Measurements from ENCODE around the gene UNC93A. TPM values are rescaled to one million over a fixed set of nuclear protein-coding genes. Genes with fewer than 3 reads are reported as not detected.
"Not testable (repeated sequence)": the region's sequence is repeated elsewhere in the genome, so short reads cannot be mapped to it uniquely, and the experiment has no call there.

The UNC93A gene
- polyA plus RNA-seq, 1 donor from 2014 or later: not detected

- no peaks in the 10 kb centered on the region for H3K36me3 ChIP-seq (ENCODE audit: insufficient read depth, low read length)
- peaks cover 4% of the 10 kb centered on the region for H3F3A ChIP-seq (ENCODE audit: insufficient read depth, low read length, poor library complexity, severe bottlenecking)
- H3K4me2 ChIP-seq (ENCODE audit: low read length): no peak overlapping the region
- H3K27ac ChIP-seq (ENCODE audit: low read length): no peak overlapping the region
- H3K9me3 ChIP-seq (ENCODE audit: low read length): no peaks in the 10 kb centered on the region
- H4K20me1 ChIP-seq (ENCODE audit: insufficient read depth): no peaks in the 10 kb centered on the region
- no peak overlapping the region for H3K9ac ChIP-seq (ENCODE audit: low read length)
- TF ChIP-seq SMC3 (conservative IDR thresholded peaks at IDR 0.05; ENCODE audit: poor library complexity): no peak
- TF ChIP-seq, protein P1, sequence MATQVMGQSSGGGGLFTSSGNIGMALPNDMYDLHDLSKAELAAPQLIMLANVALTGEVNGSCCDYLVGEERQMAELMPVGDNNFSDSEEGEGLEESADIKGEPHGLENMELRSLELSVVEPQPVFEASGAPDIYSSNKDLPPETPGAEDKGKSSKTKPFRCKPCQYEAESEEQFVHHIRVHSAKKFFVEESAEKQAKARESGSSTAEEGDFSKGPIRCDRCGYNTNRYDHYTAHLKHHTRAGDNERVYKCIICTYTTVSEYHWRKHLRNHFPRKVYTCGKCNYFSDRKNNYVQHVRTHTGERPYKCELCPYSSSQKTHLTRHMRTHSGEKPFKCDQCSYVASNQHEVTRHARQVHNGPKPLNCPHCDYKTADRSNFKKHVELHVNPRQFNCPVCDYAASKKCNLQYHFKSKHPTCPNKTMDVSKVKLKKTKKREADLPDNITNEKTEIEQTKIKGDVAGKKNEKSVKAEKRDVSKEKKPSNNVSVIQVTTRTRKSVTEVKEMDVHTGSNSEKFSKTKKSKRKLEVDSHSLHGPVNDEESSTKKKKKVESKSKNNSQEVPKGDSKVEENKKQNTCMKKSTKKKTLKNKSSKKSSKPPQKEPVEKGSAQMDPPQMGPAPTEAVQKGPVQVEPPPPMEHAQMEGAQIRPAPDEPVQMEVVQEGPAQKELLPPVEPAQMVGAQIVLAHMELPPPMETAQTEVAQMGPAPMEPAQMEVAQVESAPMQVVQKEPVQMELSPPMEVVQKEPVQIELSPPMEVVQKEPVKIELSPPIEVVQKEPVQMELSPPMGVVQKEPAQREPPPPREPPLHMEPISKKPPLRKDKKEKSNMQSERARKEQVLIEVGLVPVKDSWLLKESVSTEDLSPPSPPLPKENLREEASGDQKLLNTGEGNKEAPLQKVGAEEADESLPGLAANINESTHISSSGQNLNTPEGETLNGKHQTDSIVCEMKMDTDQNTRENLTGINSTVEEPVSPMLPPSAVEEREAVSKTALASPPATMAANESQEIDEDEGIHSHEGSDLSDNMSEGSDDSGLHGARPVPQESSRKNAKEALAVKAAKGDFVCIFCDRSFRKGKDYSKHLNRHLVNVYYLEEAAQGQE (IDR thresholded peaks at IDR 0.05; ENCODE audit: borderline replicate concordance): no peak
- H3K27me3 ChIP-seq (ENCODE audit: insufficient read depth, low read depth, low read length): no peaks in the 10 kb centered on the region
- H2AFZ ChIP-seq (ENCODE audit: low read depth, low read length): no peak overlapping the region
- H3K4me3 ChIP-seq (ENCODE audit: low read length): no peak overlapping the region
- H3K9me2 ChIP-seq (ENCODE audit: insufficient read depth, low read length): no peaks in the 10 kb centered on the region
- H3K79me2 ChIP-seq (replicated peaks; ENCODE audit: insufficient read depth, low read length): no peaks in the 10 kb centered on the region
These were observed 23.2 kb downstream of the UNC93A start for GRCh38 chr6:167314180-167314821.

DNA sequence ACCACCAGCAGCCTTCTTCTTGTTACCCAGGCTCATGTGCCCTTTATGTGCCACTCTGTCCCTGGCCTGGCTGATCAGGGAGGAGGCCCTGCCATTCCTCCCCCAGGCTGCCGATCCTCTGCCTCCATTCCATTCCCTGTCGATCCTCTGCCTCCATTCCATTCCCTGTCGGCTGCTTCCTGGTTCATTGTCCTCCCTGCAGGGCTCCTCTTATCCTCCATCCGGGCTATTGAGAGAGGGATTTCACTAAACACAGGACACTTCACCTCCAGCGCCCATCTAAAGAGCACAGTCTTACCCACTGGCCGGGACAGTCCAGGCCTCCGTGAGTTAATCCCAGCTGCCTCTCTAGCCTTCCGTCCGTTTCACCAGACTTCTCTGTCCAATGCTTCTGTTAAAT lies 26.1 kb downstream of the UNC93A start:
- Histone ChIP-seq H3K9ac (ENCODE audit: low read length) (no peak overlapping the region), H3K4me3 (ENCODE audit: low read length) (no peak overlapping the region), H3K9me3 (ENCODE audit: low read length) (no peaks in the 10 kb centered on the region), H3K79me2 (replicated peaks; ENCODE audit: insufficient read depth, low read length) (no peaks in the 10 kb centered on the region), H3K9me2 (ENCODE audit: insufficient read depth, low read length) (no peaks in the 10 kb centered on the region), H3K4me2 (ENCODE audit: low read length) (no peak overlapping the region), H2AFZ (ENCODE audit: low read depth, low read length) (no peak overlapping the region), H3K36me3 (ENCODE audit: insufficient read depth, low read length) (no peaks in the 10 kb centered on the region), H4K20me1 (ENCODE audit: insufficient read depth) (no peaks in the 10 kb centered on the region), H3F3A (ENCODE audit: insufficient read depth, low read length, poor library complexity, severe bottlenecking) (no peaks in the 10 kb centered on the region), H3K27ac (ENCODE audit: low read length) (no peak overlapping the region), H3K27me3 (ENCODE audit: insufficient read depth, low read depth, low read length) (no peaks in the 10 kb centered on the region)
- TF ChIP-seq POLR2AphosphoS5 (IDR thresholded peaks at IDR 0.05): no peak
- TF ChIP-seq, protein P1 (IDR thresholded peaks at IDR 0.05; ENCODE audit: borderline replicate concordance): no peak
- TF ChIP-seq TAF1 (IDR thresholded peaks at IDR 0.05; ENCODE audit: low read depth): no peak
- TF ChIP-seq MXI1 (conservative IDR thresholded peaks at IDR 0.05; ENCODE audit: poor library complexity, severe bottlenecking): no peak
- TF ChIP-seq EP300 (conservative IDR thresholded peaks at IDR 0.05; ENCODE audit: poor library complexity, severe bottlenecking): no peak
- no peak for TF ChIP-seq EZH2 (IDR thresholded peaks at IDR 0.05; ENCODE audit: borderline replicate concordance, insufficient read depth, low read length, poor library complexity, severe bottlenecking)

- H3K9ac ChIP-seq (ENCODE audit: low read length); H3K36me3 ChIP-seq (ENCODE audit: insufficient read depth, low read length); H3K27me3 ChIP-seq (ENCODE audit: insufficient read depth, low read depth, low read length): not testable (repeated sequence)
These were observed 27.2 kb downstream of the UNC93A start for GRCh38 chr6:167318354-167318753.

GRCh38 chr6:167318856-167319255 lies 27.7 kb downstream of the UNC93A start:
- not testable (repeated sequence) for H3K9me3 ChIP-seq (ENCODE audit: low read length); H3K27ac ChIP-seq (ENCODE audit: low read length); H3K4me3 ChIP-seq (ENCODE audit: low read length); H3K36me3 ChIP-seq (ENCODE audit: insufficient read depth, low read length); H3K27me3 ChIP-seq (ENCODE audit: insufficient read depth, low read depth, low read length); H3F3A ChIP-seq (ENCODE audit: insufficient read depth, low read length, poor library complexity, severe bottlenecking); H3K4me2 ChIP-seq (ENCODE audit: low read length); H2AFZ ChIP-seq (ENCODE audit: low read depth, low read length); H3K9ac ChIP-seq (ENCODE audit: low read length); H3K9me2 ChIP-seq (ENCODE audit: insufficient read depth, low read length); H4K20me1 ChIP-seq (ENCODE audit: insufficient read depth); H3K79me2 ChIP-seq (replicated peaks; ENCODE audit: insufficient read depth, low read length)

More at GRCh38 chr6:167318354-167318753, 27.2 kb downstream of the UNC93A start:
- not testable (repeated sequence) for H3K4me2 ChIP-seq (ENCODE audit: low read length); H4K20me1 ChIP-seq (ENCODE audit: insufficient read depth); H3K9me2 ChIP-seq (ENCODE audit: insufficient read depth, low read length); H3K9me3 ChIP-seq (ENCODE audit: low read length); H3F3A ChIP-seq (ENCODE audit: insufficient read depth, low read length, poor library complexity, severe bottlenecking); H2AFZ ChIP-seq (ENCODE audit: low read depth, low read length); H3K79me2 ChIP-seq (replicated peaks; ENCODE audit: insufficient read depth, low read length); H3K27ac ChIP-seq (ENCODE audit: low read length); H3K4me3 ChIP-seq (ENCODE audit: low read length)

Data from neural cell (in vitro differentiated cells).